HepG2 (cell line): ENCODE results near the gene GRAP. TPM values are rescaled to one million over a fixed set of nuclear protein-coding genes. Genes with fewer than 3 reads are reported as not detected.

Experiments
- ATAC-seq: fragments of 200-7000 bp; cut with Tn5 transposase; 3 replicates; pipeline ENCODE4 v1.9.1; 2020; ENCODE audit warnings: mild to moderate bottlenecking, moderate library complexity
- BruUV-seq: library from RNA; stranded (reverse); fragments of 400-500 nt; replicated peaks from 2 replicates; lab custom pipeline; 2021; lab: Mats Ljungman, UMichigan
- CTCF ChIA-PET: fragments of 300-600 bp; formaldehyde crosslinking; extraction: SDS; loops from one replicate; lab custom pipeline; 2021; ENCODE audit warnings: low total read pairs, inconsistent platforms, low intra/inter-chr PET ratio; lab: Yijun Ruan, JAX
- POLR2A ChIA-PET: fragments of 350-600 bp; sonication (Branson Sonifier 250); formaldehyde crosslinking; loops from one replicate; lab custom pipeline; 2020; ENCODE audit warnings: antibody characterized with exemption, inconsistent platforms; lab: Yijun Ruan, JAX
- DNase-seq: peaks from one replicate; pipeline ENCODE4 v3.0.0-alpha.2; 2015; ENCODE audit warnings: low spot score
- FAIRE-seq: peaks from 3 replicates; lab custom pipeline; 2011; peaks lifted over from hg19 to GRCh38; lab: Jason Lieb, UNC
- H2AFZ ChIP-seq: one replicate; pipeline ENCODE4 v1.6.1; 2011; ENCODE audit warnings: low read length, inconsistent platforms
- H3K27ac ChIP-seq: fragments of 300-600 bp; 3 replicates; pipeline ENCODE4 v1.8.0; 2011; ENCODE audit warnings: mixed run types, mild to moderate bottlenecking, mixed read lengths, low read length, inconsistent platforms; ENCODE audit not compliant: insufficient read depth; ENCODE audit errors: extremely low read length
- H3K27me3 ChIP-seq, 2 experiments: fragments of 200-600 bp in 1 of 2; 2 replicates in 1 of 2; 3 replicates in 1 of 2; pipeline versions ENCODE4 v1.6.0 to v1.8.0; 2011; ENCODE audit warnings: low read length in 2 of 2, mild to moderate bottlenecking in 2 of 2, moderate library complexity in 2 of 2, inconsistent platforms in 1 of 2; ENCODE audit not compliant: insufficient read depth in 2 of 2, control insufficient read depth in 1 of 2
- H3K36me3 ChIP-seq, 2 experiments: fragments of 200-600 bp in 1 of 2; replicated peaks in 1 of 2; 2 replicates in 1 of 2; 3 replicates in 1 of 2; pipeline versions ENCODE4 v1.5.1 to v1.8.0; 2011; ENCODE audit warnings: low read length in 2 of 2, inconsistent platforms in 1 of 2; ENCODE audit not compliant: insufficient read depth in 2 of 2, control insufficient read depth in 1 of 2
- H3K4me1 ChIP-seq: 2 replicates; pipeline ENCODE4 v1.5.1; 2012; ENCODE audit warnings: low read length, inconsistent platforms; ENCODE audit not compliant: insufficient read depth
- H3K4me2 ChIP-seq: 2 replicates; pipeline ENCODE4 v1.6.0; 2011; ENCODE audit warnings: low read depth, low read length, inconsistent platforms
- H3K4me3 ChIP-seq, 3 experiments: fragments of 200-600 bp in 1 of 3; sonication (generic), shearing (Covaris generic) in 1 of 3; replicated peaks in 1 of 3; 2 replicates each; pipeline ENCODE4 v1.5.1; 2011 to 2016; ENCODE audit warnings: low read length in 3 of 3, inconsistent platforms in 2 of 3, low read depth in 2 of 3, mild to moderate bottlenecking in 2 of 3, control low read depth in 1 of 3, mixed read lengths in 1 of 3; ENCODE audit not compliant: insufficient read depth in 1 of 3
- H3K79me2 ChIP-seq: one replicate; pipeline ENCODE4 v1.6.1; 2011; ENCODE audit warnings: low read length, inconsistent platforms; ENCODE audit not compliant: insufficient read depth
- H3K9ac ChIP-seq: 2 replicates; pipeline ENCODE4 v1.6.0; 2011; ENCODE audit warnings: mild to moderate bottlenecking, low read depth, low read length, inconsistent platforms; ENCODE audit not compliant: insufficient read depth
- H3K9me3 ChIP-seq: 2 replicates; pipeline ENCODE4 v1.5.1; 2012; ENCODE audit warnings: mild to moderate bottlenecking, low read length
- H4K20me1 ChIP-seq: 2 replicates; pipeline ENCODE4 v1.6.0; 2011; ENCODE audit warnings: inconsistent platforms, mild to moderate bottlenecking, low read length, moderate library complexity; ENCODE audit not compliant: insufficient read depth
- DDIT3 ChIP-seq: sonication (generic); formaldehyde crosslinking; IDR thresholded peaks from 2 replicates; pipeline ENCODE4 v1.4.0; 2020; ENCODE audit warnings: mild to moderate bottlenecking, missing genetic modification reagents
- ELF3 ChIP-seq: IDR thresholded peaks from 2 replicates; pipeline ENCODE4 v1.6.1; 2016; ENCODE audit warnings: missing genetic modification reagents, missing compliant biosample characterization
- HIC2 ChIP-seq: sonication (generic); formaldehyde crosslinking; IDR thresholded peaks from 2 replicates; pipeline ENCODE4 v1.9.0; 2022; ENCODE audit warnings: low read depth, missing genetic modification reagents
- LRRFIP1 ChIP-seq: sonication (generic); formaldehyde crosslinking; conservative IDR thresholded peaks from 2 replicates; pipeline ENCODE4 v1.4.0; 2020; ENCODE audit warnings: missing genetic modification reagents
- MEIS2 ChIP-seq: sonication (generic); formaldehyde crosslinking; IDR thresholded peaks from 2 replicates; pipeline ENCODE4 v1.9.0; 2021; ENCODE audit warnings: mild to moderate bottlenecking, missing genetic modification reagents
- PAWR ChIP-seq: sonication (generic); formaldehyde crosslinking; IDR thresholded peaks from 2 replicates; pipeline ENCODE4 v1.4.0; 2020; ENCODE audit warnings: missing genetic modification reagents, mild to moderate bottlenecking, borderline replicate concordance
- RBM22 ChIP-seq: fragments of 200-400 bp; formaldehyde crosslinking; optimal IDR thresholded peaks from 2 replicates; pipeline ENCODE3; 2017; ENCODE audit warnings: mild to moderate bottlenecking, low read length, moderate library complexity
- ZNF280B ChIP-seq: sonication (generic); formaldehyde crosslinking; IDR thresholded peaks from 2 replicates; pipeline ENCODE4 v1.5.0; 2020; ENCODE audit warnings: missing genetic modification reagents, mild to moderate bottlenecking, borderline replicate concordance
- ZNF530 ChIP-seq: sonication (generic); formaldehyde crosslinking; IDR thresholded peaks from 2 replicates; pipeline ENCODE4 v1.5.0; 2020; ENCODE audit warnings: low read depth, mild to moderate bottlenecking, missing genetic modification reagents
- ZNF546 ChIP-seq: sonication (generic); formaldehyde crosslinking; conservative IDR thresholded peaks from 2 replicates; pipeline ENCODE4 v1.8.1; 2023; ENCODE audit warnings: mild to moderate bottlenecking, missing genetic modification reagents
- ZNF598 ChIP-seq: sonication (generic); formaldehyde crosslinking; IDR thresholded peaks from 2 replicates; pipeline ENCODE4 v1.5.1; 2020; ENCODE audit warnings: mild to moderate bottlenecking, missing genetic modification reagents, borderline replicate concordance
- ZNF724P ChIP-seq: sonication (generic); formaldehyde crosslinking; IDR thresholded peaks from 2 replicates; pipeline ENCODE4 v1.8.0; 2022; ENCODE audit warnings: missing genetic modification reagents, borderline replicate concordance
- WGBS: methylation state at CpG from one replicate; pipeline ENCODE4 v1.1.6; 2017; ENCODE audit warnings: low lambda C conversion rate; 5-methylcytosine and 5-hydroxymethylcytosine counted together
- in situ Hi-C: cut with HindIII; loops from 2 replicates; pipeline ENCODE4 v1.10.0; 2017; ENCODE audit warnings: low pct_unique_long_range_greater_than_20kb; ENCODE audit not compliant: extremely low pct_ligation_motif_present
- intact Hi-C: fragments of 100-400 bp; cut with micrococcal nuclease; formaldehyde crosslinking; loops from one replicate; pipeline ENCODE4 v1.10.0; 2022; ENCODE audit not compliant: unreplicated experiment
- polyA plus RNA-seq, 8 experiments: library from polyadenylated mRNA; depleted of rRNA in 3 of 8; stranded (reverse) in 7 of 8; unstranded in 1 of 8; fragments of >200 nt; fragmentation: Illumina TruSeq in 4 of 8; extraction: Trizol in 4 of 8; gene quantifications; 2 replicates each; pipeline versions ENCODE4 v1.2.1 to v1.2.3, GENCODE V29; 2011 to 2016; ENCODE audit warnings: low read depth in 4 of 8, missing spikeins in 1 of 8, mixed read lengths in 1 of 8; ENCODE audit not compliant: insufficient read depth in 1 of 8
- total RNA-seq, 5 experiments: library from RNA; depleted of rRNA; stranded (reverse); fragments of >200 nt; fragmentation: Illumina TruSeq; extraction: Trizol; gene quantifications; 2 replicates each; pipeline ENCODE4 v1.2.3, GENCODE V29; 2016; ENCODE audit warnings: low read depth in 1 of 5

Gene GRAP
- total and polyA plus RNA-seq, 2 of the 13 experiments (the other 11 are each of a cell fraction or from before 2014, with no cell fraction given), result 0.77 to 1.7 TPM

GRCh38 chr17:18977021-18977420 is 69.7 kb downstream of the GRAP start:
- TF ChIP-seq ELF3 (CRISPR knock-in tag) (no peak), DDIT3 (CRISPR knock-in tag) (no peak), ZNF546 (CRISPR knock-in tag) (no peak), ZNF280B (no peak), PAWR (CRISPR knock-in tag) (no peak), RBM22 (peak; percentile 56)
- TF ChIP-seq, all 625 proteins: peak for 1
- FAIRE-seq (no peak), DNase-seq (no peak), ATAC-seq (no peak)
- no peak overlapping the region for H3K4me2 ChIP-seq
- H3K36me3 ChIP-seq, result peaks cover 33 to 67% of the 10 kb centered on the region in 2 experiments
- no peaks in the 10 kb centered on the region for H4K20me1 ChIP-seq
- BruUV-seq, result no TSS peak
- ChIA-PET CTCF (no interaction called here), POLR2A (no interaction called here)
- H3K4me3 ChIP-seq, result no peak overlapping the region
- H3K27me3 ChIP-seq, result no peaks in the 10 kb centered on the region
- peaks cover 37% of the 10 kb centered on the region for H3K4me1 ChIP-seq
- in situ Hi-C loops (no loop called here), intact Hi-C loops (no loop called here)
- H2AFZ ChIP-seq, result no peak overlapping the region
- H3K9me3 ChIP-seq, result no peaks in the 10 kb centered on the region
- H3K79me2 ChIP-seq, result no peaks in the 10 kb centered on the region
- no peak overlapping the region for H3K27ac ChIP-seq
- no peak overlapping the region for H3K9ac ChIP-seq
- 90% methylated on average over 2 of the region's 4 CpGs for WGBS

GRCh38 chr17:18976201-18976600 is 70.6 kb downstream of the GRAP start:
- CTCF ChIA-PET, result no interaction called here
- no peak for ATAC-seq
- in situ Hi-C loops (no loop called here), intact Hi-C loops (no loop called here)
- no peak for DNase-seq
- Histone ChIP-seq H3K4me1 (peaks cover 29% of the 10 kb centered on the region), H3K36me3 (peaks cover 38 to 75% of the 10 kb centered on the region in 2 experiments), H3K9ac (no peak overlapping the region), H3K4me3 (no peak overlapping the region), H3K79me2 (no peaks in the 10 kb centered on the region), H2AFZ (no peak overlapping the region), H4K20me1 (no peaks in the 10 kb centered on the region), H3K27me3 (no peaks in the 10 kb centered on the region), H3K9me3 (no peaks in the 10 kb centered on the region), H3K27ac (no peak overlapping the region), H3K4me2 (no peak overlapping the region)
- WGBS, result 76% methylated on average over 4 of the region's 4 CpGs
- FAIRE-seq, result no peak
- POLR2A ChIA-PET, result no interaction called here
- no TSS peak for BruUV-seq
- TF ChIP-seq ZNF530 (CRISPR knock-in tag) (no peak), LRRFIP1 (CRISPR knock-in tag) (no peak), ZNF598 (CRISPR knock-in tag) (no peak), ZNF724P (no peak), MEIS2 (CRISPR knock-in tag) (no peak), HIC2 (no peak)
